ENCODE measurements around the gene CLEC14A. TPM values are rescaled to one million over a fixed set of nuclear protein-coding genes. Genes with fewer than 3 reads are reported as not detected.

Gene CLEC14A, protein sequence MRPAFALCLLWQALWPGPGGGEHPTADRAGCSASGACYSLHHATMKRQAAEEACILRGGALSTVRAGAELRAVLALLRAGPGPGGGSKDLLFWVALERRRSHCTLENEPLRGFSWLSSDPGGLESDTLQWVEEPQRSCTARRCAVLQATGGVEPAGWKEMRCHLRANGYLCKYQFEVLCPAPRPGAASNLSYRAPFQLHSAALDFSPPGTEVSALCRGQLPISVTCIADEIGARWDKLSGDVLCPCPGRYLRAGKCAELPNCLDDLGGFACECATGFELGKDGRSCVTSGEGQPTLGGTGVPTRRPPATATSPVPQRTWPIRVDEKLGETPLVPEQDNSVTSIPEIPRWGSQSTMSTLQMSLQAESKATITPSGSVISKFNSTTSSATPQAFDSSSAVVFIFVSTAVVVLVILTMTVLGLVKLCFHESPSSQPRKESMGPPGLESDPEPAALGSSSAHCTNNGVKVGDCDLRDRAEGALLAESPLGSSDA
- 9.2 TPM for polyA plus RNA-seq (2013, experiment 1 of 2; ENCODE audit: insufficient read length)
- polyA plus RNA-seq (2013, experiment 2 of 2; ENCODE audit: insufficient read length) = 9.4 TPM

DNA sequence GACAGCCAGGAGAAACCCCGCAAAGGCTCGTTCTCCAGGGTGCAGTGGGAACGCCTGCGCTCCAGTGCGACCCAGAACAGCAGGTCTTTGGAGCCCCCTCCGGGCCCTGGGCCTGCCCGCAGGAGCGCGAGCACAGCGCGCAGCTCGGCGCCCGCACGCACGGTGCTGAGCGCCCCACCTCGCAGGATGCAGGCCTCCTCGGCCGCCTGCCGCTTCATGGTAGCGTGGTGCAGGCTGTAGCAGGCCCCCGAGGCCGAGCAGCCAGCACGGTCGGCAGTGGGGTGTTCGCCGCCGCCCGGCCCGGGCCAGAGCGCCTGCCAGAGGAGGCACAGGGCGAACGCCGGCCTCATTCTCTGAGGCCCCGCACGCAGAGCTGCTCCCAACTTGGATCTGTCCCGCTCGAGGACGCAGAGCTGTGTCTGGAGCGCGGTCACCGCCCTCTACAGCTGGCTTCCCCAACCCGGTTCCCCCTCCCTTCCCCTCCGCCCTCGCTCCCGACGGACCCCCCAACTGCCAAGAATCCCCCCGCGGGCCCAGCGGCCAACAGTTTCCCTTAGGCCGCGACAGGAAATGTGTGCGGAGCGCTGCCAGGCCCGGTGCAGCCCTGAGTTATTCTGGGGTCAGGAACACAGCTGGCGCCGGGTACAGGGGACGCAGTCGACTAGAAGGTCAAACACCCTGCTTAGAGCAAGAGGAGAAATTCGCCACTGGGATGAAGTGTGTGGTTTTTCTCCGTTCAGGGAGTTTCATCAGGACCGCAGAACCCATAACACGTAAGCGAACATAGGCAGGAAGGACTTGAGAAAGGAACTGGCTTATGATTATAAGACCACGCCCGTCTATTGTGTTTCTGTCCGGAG lies at the start of gene CLEC14A:
CLEC14A (minus strand) TSS at position 421 of the 860 bp plus-strand sequence; CDS start at position 350, 71 bp downstream.
- peak; percentile 34 for DNase-seq

DNA sequence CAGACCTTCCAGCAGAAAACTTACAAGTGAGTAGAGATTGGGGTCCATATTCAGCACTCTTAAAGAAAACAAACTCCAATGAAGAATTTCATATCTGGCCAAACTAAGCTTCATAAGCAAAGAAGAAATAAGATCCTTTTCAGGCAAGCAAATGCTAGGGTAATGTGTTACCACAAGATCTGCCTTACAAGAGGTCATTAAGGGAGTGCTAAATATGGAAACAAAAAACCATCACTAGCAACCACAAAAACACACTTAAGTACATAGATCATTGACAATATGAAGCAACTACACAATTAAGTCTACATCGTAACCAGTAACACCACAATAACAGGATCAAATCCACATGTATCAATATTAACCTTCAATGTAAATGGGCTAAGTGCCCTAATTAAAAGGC lies 47.1 kb upstream of the CLEC14A start:
- no peak for DNase-seq

DNA sequence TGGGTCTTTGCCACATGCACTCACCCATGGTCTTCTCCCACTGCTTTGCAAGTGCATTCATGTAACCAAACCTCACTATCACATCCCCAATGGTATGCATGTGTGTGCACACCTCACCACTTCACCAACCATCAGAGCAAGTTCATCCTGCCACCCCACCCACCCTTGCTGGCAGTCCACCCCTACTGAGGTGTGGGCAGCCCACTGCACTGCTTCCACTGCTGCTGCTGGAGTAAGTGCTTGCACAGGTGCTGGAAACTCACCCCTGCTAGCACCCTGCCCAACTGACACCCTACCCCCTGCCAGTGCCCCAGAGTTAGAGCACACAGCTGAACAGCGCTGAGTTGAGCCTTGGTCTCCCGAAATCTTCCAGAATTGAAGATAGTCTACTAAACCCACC lies 46.1 kb upstream of the CLEC14A start:
- DNase-seq = no peak

DNA sequence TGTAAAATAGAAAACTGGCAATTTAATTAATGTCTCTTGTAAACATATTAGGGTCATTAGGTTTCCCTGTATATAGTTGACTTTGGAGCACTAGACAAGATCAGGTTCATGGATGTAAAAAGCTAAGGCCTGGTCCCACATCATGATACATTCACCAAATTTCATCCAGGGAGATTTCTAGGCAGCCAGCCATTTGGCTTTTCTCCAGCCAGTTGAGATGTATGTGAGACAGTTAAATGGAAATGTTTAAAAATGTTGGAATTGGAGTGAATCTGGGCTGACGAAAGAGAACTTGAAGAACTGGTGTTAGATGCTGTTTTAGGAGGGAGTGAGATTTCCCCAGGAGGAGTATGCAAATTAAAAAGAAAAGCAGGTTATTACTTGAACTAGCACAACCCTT lies 41.8 kb upstream of the CLEC14A start:
- DNase-seq = peak; percentile 83

DNA sequence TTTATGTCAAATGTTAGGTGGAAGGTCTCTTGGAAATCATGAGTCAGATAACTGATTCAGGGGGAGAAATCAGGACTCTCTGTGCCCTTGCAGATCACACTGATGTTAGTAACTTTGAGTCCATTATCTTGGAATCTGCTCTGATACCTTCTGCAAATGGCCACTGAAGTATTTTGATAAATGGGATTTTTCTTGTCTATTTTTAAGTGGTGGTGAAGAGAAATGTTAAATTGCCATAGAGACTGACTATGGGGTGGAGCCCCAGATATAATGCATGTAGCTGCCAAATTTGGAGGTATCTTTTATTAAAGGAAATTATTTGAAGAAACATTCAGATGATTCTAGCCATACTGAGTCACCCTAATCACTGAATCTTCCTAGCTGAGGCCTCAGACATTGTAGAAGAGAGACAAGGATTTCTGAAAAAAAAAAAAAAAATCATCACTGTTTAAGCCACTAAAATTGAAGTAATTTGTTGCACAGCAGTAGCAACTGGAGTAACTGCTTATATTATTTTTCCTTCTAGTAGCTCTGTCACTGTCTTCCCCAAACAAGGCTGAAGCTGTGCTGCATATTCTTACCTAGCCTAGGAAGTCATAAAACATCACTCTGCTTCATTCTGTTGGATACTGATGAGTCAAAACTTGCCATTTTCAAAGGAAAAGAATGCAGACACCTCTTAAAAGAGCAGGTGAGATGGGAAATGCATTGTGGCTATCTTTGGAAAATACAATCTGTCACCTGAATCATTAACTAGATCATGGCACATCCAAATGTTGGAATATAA lies 36.0 kb upstream of the CLEC14A start:
- DNase-seq = peak; percentile 63

DNA sequence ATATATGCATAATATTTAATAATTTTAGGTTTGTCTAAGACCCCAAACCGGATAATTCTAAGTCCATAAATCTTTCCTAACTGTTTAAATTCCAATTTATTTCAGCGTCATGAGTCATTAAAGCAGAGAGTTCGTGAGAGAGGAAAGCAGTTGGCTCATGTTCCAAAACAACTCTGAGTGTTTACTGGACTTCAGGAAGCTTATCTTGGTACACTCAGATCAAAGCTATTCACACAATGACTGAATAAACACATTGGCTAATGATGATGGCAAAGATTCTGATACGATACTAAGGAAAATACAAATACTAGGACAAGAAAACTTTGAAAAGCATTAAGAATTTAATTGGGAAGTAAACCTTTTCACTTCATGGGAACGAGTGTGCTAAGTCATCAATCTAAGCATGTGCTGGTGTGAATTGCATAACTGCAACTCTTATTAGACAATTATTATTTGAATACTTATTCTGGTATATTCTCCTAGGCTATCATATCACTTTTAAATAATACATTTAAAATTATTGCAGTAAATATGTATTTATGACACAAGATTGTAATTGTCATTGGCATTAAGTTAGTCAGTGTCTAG lies 34.8 kb upstream of the CLEC14A start:
- DNase-seq = peak; percentile 85

DNA sequence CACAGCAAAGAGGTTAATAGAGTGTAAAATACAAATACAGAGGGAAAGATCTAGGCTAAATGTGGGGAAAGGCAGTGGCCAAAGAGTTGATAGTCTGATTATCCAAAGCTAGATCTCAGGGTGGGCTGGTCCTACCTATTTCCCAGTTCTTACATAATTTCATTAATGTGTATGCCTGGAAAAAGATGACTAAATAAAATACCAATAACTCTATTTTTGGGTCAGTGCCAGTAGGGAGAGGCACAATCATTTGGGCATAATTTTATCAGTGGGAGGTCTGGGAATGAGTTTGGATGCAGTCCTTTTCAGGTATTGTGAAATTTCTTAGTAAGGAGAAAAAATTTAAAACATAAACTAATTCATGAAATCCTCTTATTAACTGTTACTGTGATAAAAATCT lies 30.6 kb upstream of the CLEC14A start:
- DNase-seq = no peak

DNA sequence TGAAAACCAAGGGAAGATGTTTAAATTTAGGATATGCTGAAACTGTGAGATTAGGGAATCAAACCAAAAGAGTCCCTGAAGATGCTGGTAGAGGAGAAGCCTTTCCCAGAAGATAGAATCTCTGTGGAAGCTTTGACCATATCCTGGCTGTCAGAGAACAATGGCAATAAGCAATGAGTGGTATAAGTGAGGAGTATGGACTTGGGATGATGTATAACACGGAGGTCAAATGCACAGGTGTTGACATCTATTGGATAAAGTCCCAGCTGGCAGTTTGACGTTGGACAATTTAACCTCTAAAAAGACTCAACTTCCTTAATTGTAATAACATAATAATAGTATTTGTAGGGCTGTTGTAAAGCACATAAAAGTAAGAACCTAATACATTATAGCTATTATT lies 30.1 kb upstream of the CLEC14A start:
- DNase-seq = no peak

DNA sequence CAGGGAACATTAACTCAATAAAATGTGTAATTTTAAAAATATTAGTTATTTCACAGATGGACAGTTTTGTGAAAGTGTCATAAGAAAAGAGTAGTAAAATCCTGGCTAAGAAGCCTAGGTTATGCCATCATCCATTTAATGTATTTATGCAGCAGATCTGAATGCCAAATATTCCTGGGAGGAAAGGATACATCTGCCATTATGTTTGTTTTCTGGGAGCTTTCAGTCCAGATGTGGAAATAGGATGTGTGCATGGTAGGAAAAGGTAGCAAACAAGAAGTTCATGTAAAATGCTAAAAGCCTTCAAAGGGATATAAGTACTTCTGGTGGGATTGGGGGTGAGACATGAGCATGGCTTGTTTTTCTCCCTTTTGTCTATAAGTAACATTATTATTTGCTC lies 27.0 kb upstream of the CLEC14A start:
- no peak for DNase-seq

DNA sequence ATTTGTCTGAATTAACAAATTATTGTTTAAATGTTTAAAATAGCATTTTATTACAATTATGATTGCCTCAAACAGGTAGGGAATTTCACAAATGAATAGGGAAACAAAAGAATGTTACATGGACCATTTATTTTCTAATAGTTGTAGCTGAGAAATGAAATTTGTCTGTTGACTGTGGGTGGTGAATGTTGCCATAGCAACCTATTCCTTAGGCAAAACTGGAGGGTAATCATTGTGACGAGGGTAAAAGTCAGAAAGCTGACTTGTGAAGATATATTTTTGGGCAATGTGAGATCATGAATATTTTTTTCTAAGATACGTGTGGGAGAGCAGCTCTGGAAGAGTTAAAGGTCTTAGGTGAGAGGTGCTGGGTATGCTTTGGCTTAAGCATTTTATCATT lies 24.2 kb upstream of the CLEC14A start:
- DNase-seq = no peak

DNA sequence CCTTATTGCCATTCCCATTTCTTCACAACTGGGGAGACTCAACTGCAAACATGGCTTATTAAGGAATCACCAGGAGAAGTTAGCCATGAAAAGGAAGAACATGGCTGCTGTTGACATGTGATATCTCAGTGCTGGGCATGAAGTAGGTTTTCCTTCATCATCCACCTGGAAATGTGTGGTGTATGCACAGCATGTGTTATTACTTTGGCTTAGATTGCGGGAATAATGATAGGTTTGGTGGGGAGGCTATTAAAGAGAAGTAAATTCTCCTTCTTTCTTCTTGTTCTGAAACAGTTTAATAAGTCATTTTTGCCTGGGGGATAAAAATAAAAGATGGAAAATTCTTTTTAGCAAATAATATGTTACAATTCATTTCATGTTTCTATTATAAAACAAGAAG lies 23.7 kb upstream of the CLEC14A start:
- no peak for DNase-seq

DNA sequence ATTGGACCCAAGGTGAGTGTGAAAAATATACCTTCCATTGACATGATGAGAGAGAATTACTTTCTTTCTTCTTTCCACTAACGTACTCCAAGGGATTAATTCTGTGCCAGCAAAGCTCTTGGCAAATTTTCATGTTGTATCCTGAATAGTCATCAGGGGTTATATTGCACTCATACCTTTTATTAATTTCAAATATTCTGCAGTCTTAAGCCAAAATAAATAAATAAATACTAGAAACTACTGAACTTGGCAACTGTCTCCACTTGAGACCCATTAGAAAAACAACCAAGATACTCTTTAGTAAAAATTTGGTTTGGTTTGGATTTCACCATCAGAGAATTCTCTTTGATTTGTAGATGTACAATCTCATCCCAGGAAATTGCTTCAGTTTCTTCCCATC lies 22.1 kb upstream of the CLEC14A start:
- no peak for DNase-seq

DNA sequence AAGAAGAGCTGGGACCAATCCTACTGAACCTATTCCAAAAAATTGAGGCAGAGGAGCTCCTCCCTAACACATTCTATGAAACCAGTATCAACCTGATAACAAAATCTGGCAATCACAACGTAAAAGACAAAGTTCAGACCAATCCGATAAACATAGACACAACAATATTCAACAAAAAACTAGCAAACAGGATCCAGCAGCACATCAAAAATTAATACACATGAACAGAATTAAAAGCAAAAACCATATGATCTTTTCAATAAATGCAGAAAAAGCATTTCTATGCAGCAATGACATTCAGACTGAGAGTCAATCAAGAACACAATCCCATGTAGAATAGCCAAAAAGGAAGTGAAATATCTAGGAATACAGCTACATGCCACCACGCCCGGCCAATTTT lies 7.0 kb upstream of the CLEC14A start:
- no peak for DNase-seq

DNA sequence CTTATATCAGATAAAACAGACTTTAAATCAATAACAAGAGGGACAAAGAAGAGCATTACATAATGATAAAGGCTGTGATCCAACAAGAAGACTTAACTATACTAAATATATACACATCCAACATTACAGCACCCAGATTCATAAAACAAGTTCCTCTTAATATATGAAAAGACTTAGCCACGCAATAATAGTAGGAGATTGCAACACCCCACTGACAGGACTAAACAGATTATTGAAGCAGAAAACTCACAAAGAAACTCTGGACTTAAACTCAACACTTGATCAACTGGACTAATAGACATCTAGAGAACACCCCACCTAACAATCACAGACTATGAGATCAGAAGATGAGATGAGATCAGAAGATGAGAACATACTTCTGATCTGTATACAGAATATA lies 5.7 kb upstream of the CLEC14A start:
- DNase-seq = no peak

DNA sequence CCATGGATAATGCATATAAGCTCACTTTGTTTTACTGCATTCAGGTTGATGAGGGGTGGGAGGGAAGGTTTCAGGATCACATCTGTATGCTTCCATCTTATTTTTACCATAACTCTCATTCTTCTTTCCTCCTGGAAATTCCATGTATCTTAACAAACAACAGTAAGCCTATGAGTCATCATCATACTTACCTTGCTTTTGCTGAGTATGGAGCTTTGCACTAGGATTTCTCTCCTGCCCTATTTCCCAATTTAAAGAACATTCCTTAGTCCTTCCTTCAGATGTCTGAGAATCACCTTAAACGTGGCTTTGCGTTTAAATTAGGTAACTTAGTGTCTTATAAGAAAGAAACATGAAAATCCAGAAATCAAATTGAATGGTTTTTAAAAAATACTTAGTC lies 1.6 kb upstream of the CLEC14A start:
- peak; percentile 21 for DNase-seq

DNA sequence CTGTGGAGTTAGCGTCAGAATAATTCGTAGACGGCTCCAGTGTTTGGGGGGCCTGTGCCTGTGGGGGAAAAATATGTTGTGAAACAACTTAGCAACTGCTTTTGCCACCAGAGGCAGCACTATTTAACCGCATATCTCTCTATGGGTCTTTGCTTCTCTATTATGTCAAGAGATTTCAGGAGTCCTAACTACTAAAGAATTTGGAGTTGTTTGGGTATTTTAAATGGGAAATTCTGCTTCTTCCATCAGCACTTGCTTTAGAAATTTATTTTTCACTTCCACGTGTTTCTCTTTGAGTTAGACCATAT lies 594 bp upstream of the CLEC14A start:
- peak; percentile 79 for DNase-seq

DNA sequence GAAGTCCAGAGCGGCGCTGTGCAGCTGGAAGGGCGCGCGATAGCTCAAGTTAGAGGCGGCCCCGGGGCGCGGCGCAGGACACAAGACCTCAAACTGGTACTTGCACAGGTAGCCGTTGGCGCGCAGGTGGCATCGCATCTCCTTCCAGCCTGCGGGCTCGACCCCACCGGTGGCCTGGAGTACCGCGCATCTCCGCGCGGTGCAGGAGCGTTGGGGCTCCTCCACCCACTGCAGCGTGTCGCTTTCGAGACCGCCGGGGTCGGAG lies 553 bp downstream of the CLEC14A start:
- peak; percentile 22 for DNase-seq

DNA sequence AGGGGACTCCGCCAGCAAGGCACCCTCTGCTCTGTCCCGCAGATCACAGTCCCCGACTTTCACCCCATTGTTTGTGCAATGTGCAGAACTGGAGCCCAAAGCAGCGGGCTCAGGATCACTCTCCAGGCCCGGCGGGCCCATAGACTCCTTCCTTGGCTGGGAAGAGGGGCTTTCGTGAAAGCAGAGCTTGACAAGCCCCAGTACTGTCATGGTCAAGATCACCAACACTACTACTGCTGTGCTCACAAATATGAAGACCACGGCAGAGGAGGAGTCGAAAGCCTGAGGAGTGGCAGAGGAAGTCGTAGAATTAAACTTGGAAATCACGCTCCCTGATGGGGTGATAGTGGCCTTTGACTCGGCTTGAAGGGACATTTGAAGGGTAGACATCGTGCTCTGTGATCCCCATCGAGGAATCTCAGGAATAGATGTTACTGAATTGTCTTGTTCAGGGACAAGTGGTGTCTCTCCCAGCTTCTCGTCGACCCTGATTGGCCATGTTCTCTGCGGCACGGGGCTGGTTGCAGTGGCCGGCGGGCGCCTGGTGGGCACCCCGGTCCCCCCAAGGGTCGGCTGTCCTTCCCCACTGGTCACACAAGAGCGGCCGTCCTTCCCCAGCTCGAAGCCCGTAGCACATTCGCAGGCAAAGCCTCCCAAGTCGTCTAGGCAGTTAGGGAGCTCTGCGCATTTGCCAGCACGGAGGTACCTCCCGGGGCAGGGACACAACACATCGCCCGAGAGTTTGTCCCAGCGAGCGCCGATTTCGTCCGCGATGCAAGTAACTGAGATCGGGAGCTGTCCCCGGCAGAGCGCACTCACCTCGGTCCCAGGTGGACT lies 1.1 kb downstream of the CLEC14A start:
- DNase-seq = peak; percentile 22

DNA sequence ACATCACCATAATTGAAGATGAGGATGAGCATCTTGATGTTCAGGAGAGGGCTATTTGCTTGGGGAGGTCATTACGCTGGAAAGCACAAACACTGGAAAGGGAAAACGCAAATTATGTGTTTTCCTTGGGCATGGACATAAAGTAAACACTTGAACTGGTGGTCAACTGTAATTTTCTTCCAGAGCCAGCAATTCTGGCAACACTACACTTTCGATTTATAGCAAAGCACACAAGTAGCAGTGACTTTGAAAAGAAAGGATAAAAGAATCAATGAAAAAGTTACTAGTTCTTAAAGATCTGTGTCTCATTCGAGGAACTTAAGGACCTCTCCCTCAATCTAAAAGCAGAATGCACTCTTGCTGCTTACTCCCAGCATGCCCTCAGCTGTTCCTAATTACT lies 2.2 kb downstream of the CLEC14A start:
- no peak for DNase-seq

DNA sequence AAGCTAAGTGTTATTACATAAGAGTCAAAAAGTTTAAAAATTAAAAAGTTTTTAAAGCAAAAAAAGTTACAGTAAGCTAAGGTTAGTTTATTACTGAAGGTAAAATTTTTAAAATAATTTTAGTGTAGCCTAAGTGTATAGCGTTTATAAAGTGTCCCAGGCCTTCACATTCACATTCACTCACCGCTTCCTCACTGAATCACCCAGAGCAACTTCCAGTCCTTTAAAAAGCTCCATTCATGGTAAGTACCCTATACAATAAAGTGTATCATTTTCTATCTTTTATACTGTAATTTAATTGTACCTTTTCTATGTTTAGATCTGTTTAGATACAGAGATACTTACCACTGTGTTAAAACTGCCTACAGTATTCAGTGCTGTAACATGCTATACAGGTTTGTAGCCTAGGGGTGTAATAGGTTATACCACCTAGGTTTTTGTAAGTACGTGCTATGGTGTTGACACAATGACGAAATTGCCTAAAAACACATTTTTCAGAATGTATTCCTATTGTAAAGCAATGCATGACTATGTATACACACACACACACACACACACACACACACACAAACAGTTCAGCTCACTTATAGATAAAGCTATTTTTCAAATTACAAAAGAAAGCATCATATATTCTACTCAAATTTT lies 3.7 kb downstream of the CLEC14A start:
- DNase-seq = no peak

DNA sequence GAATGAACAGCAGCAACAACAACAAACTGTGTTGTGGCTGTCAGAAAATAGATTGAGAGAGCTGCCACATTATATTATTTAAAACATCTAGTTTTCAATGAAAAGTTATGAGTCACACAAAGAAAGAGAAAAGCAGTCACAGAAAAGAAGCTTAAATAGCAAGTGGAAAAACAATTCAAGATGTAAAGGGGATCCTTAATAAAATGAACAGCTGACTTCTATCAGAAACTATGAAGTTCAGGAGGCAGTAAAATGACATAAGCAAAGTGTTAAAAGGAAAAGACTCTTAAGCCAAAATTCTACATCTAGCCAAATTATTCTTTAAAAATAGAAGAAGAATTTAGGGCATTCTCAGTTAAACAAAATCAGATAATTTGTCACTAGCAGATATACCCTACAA lies 5.6 kb downstream of the CLEC14A start:
- DNase-seq = peak; percentile 52
